Measurements from ENCODE around the gene DST.

Gene DST

DNA sequence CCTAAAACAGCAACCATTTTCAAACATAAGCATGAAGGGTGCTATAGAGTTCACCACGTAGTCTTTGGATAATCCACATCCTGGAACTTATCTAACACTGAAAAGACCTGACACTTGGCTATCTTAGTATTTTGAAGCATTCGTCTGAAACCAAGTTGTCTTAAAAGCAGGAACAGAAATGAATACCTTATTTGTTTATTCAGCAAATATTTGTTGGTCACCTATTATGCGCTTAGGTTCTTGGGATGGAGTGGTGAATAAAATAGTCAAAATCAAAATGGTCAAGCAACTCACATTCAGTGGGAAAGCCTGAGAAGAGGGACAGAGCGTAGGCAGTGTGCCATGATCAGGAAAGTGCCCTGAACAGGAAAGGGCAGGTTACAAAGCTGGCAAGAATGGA, 206.9 kb downstream of the DST start:
- DNase-seq (ENCODE audit: low read depth in 2 of 2): no peak

DNA sequence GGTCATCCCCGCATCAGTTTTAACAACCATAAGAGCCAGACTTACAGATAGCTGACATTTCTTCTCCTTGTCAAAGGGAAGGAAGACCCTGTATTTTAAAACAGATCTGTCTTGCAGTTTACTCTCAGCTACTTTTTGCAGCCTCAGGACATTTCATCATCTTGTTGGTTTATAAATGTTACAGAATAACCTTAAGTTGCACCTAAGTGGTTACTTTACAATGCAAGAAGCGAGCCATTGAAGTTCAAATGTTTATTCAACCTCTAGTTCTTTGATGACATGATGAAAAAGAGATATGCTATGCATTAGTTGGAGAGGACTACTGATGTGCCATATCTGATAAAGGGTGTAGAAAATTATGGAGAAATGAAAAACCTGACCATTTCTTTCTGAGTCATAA, 207.4 kb downstream of the DST start:
- no peak for DNase-seq (ENCODE audit: low read depth in 2 of 2)

DNA sequence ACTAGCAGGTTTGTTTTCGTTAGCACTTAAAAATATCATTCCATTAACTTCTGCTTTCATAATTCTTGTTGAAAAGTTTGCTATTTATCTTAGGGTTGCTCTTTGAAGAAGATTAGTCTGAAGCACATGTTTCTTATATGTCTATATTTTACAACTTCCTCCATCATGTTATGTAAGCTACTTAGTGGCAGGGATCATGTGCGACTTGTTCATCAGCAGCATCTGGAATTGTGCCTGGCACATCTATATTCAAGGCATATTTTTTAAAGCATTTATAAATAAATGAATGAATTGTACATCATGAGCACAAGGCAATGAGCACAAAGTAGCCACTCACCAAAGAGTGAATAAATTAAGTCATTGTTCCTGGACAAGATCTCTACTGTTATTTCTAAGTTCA, 208.1 kb downstream of the DST start:
- no peak for DNase-seq (ENCODE audit: low read depth in 2 of 2)

DNA sequence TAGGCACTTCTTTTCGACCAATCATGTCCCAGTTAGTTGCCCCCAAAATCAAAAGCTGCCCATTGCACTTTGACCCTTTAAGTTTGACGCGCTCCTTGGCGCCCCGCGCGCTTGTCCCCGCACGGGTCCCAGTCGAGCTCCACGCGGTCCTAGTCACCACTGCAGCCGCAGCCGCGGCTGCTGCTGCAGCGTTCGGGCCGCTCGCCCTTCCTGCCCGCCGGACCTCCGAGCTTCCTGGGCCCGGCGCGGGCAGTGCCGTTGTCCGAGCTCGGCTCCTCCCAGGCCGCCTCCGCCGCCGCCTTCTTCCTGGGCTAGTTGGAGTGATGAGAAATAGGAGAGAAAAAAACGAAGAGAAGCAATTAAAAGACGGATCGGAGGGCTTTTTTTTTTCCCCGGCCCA, 209.6 kb downstream of the DST start:
- no peak for DNase-seq (ENCODE audit: low read depth in 2 of 2)

DNA sequence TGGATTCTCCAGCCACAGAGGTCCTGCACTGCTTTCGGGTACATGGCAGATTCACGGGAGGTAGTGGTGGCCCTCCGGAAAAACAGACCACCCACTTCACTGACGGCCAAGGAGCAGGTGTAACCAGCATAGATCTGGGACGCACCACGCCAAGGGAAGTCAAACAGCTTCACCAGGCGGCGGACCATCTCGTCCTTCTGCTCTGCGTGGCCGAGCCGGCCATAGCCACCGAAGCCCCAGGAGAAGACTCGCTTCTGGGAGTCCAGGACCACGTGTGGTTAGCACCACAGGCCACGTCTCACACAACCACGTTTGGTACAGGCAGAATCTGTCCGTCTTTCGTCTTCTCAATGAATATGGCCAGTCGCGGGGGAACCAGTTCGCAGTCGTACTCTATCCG, 210.5 kb downstream of the DST start:
- DNase-seq (ENCODE audit: low read depth in 2 of 2): no peak

DNA sequence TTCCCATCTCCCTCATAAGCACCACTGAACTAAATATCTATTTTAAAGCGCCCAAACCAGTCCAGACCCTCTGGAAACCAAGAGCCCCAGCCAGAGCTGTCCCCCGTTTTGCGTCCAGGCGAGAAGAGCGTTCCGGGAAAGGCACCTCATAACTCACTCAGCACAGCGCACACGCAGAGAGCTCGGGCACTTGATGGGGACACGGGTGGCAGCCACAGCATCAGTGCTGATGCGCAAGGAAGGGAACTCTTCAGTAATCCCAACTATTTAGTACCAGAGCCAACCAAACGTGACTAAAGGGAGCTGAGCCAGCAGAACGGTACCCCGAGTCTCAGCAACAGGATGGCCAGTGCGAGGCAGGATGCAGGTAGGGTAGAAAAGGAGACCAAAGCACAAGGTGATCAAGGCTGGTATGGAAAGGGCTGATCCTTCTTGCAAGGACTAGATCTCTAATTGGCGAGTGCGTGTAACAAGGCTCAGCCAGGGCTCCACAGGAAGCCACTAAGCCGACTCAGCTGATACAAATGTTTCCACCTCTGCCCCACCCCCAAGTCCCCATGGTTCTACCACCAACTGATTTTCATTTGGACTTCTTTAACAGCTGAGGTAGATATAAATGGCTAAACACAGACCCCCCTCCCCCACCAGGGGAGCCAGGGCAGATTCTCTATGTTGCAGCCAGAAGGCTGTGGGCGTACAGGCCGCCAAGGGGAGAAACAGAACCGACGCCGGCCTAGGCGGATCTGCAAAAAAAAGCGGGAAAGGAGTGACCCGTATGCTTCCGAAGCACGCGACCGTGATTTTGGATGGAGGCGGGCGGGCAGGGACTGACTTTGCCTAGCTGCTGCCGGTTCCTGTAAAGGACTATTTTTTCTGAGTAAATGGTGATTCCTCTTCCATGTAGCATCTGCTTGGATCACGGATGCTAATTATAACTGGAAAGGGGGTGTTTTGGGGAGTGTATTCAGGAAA, 211.8 kb downstream of the DST start:
- no peak for DNase-seq (ENCODE audit: low read depth in 2 of 2)

DNA sequence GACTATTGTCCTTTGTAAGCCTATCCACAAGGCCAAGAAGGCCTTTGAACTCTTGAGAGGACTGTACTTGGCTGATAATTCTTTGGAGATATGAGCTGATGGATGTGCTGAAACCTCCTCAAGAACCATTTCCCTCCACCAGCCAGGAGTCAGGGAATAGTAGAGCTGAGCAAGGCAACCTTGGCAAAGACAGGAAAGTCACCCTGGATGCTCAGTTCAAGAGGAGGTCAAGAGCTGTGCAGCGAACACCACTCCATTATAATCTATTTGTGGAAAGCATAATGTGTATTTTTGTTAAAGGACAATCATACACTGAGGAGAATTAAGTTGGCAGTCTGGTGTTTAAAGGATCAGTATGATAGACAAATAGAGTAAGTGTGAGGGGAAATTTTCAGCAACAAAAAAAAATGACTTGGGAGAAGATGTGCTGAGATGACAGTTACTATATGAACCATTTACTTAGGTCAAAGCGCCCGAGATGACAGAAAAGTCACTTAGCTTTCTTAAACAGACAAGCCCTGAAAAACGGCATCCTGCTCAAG, 218.1 kb downstream of the DST start:
- DNase-seq (ENCODE audit: low read depth in 2 of 2): no peak

DNA sequence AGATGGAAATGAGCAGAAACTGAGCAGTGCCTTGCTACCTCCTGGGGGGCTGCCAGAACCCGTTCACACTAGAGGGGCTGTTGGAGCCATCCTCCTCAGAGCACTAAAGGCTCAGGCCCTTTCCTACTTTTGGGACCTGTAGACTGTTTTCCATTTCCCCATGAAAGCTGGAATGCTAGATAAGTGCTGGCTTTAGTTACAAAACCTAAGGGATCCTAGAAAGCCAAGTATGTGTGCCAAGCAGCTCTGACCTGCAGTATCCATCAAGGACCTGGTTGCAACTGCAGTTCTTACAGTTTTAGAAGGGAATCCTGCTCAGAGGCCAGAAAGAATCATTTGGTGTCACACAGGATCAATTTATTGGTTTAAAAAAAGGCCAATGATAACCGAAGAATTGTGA, 218.6 kb downstream of the DST start:
- no peak for DNase-seq (ENCODE audit: low read depth in 2 of 2)

DNA sequence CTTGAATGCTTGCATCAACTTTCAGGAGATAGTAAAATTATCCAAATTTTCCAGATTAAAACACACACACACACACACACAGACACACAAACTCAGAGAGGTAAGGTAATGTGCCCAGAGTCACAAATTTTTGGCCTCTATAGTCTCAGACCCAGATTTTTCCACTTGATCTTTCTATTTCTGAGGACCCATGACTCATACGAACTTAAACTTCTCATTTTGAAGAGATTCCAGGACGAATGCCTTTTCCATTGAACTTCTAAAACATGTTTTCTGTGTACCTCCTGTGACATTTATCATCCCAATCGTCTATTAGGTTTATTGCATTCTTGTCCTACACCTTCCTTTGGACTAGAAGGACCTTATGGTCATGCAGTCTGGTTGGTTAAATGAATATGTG, 222.4 kb downstream of the DST start:
- no peak for DNase-seq (ENCODE audit: low read depth in 2 of 2)

DNA sequence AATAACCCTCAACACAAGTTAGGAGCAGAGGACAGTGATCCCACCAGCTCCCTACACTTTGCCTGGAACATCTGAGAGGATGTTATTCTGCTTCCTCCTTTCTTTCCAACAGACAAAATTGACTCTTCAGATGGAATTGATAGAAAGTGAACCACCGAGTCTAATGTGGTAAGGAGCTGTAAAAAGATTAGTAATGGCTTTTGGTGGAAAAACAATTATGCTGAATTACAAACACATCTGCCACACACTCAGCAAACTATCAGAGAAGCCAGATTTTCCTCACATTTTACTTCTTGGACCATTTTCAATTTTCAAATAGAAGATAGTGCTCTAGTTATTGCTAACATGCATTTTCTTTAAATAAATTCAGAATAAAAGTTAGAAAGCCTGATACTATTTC, 223.5 kb downstream of the DST start:
- no peak for DNase-seq (ENCODE audit: low read depth in 2 of 2)

DNA sequence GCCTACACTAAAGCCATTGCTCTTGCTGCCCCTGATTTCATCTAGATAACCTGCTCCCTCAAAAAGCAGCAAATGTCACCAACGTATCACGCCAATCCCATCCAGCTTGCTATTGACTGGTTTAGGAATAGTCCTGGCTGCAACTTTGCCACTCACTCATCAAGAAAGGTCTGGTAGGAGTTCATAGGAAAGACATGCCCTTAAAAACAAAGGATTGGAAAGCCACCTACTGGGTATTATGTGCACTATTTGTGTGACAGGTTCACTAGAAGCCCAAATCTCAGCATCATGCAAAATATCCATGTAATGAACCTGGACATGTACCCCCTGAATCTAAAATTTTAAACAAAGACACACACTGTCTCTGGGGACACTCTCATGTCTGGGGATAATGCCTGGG, 224.9 kb downstream of the DST start:
- no peak for DNase-seq (ENCODE audit: low read depth in 2 of 2)

DNA sequence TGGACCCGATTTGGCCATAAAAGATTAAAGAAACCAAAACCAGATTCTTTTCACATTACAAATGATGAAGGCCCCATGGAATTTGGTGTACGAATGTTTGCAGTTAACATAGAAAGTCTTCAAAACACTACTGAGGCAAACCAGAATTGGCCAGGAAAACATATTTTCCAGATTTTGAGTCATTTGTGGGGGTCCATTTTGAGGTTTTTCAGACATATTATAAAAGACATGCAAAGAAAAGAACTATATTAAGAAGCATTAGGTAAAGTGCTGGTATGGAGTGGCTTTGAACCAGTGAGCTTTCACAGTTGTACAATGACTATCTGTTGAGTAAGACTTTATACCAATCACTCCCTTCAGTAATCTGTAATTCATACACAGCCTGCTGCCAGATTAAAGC, 226.4 kb downstream of the DST start:
- DNase-seq (ENCODE audit: low read depth in 2 of 2): no peak

DNA sequence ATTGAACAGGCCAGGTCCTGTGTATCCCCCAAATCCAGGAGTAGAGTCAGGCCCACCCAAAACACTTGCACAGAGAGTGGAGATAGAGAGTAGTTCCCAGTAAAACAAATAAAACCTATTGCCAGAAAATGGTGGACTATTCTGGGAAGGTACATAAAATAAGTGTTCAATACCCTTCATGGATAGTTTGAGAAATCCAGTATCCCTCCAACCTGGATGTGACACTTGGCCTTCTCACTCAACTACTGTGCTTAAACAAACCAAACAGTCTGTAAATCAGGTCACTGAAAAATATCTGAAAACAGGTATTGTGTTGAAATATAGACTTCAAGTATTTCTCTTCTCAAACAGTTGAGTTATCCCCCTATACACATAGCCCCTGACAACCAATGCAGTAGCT, 233.7 kb downstream of the DST start:
- DNase-seq (ENCODE audit: low read depth in 2 of 2): no peak

Measured in stimulated activated CD4-positive, alpha-beta T cell treated with anti-CD3 and anti-CD28 coated beads, Interleukin-1b, Interleukin-23, amount 100 ng/mL, for 1 hour (primary cell).